K562 (cell line): ENCODE data around the gene NDUFV2. TPM values are rescaled to one million over a fixed set of nuclear protein-coding genes. Genes with fewer than 3 reads are reported as not detected.

ENCODE experiments used
- BRF2 ChIP-seq: IDR thresholded peaks from 3 replicates; pipeline ENCODE4 v1.6.1; 2011; ENCODE audit warnings: borderline replicate concordance, mild to moderate bottlenecking; ENCODE audit not compliant: insufficient read length, insufficient read depth
- CHD7 ChIP-seq: fragments of 200-600 bp; sonication (generic); IDR thresholded peaks from one replicate; pipeline ENCODE4 v1.6.1; 2012; ENCODE audit warnings: mild to moderate bottlenecking, low read depth, low read length, inconsistent platforms
- FOXM1 ChIP-seq, 2 experiments: fragments of 450-650 bp in 1 of 2; sonication (generic) in 1 of 2; formaldehyde crosslinking in 1 of 2; IDR thresholded peaks; 2 replicates each; pipeline versions ENCODE4 v1.6.1 to v1.9.0; 2017 to 2022; ENCODE audit warnings: low read depth in 2 of 2, mild to moderate bottlenecking in 2 of 2, missing genetic modification reagents in 1 of 2, moderate library complexity in 1 of 2
- HMG20B ChIP-seq: fragments of 250-450 bp; sonication (Bioruptor Pico); IDR thresholded peaks from 2 replicates; pipeline ENCODE4 v1.5.0; 2021; ENCODE audit warnings: mild to moderate bottlenecking
- MXD1 ChIP-seq: fragments of 250-450 bp; sonication (Bioruptor Pico); IDR thresholded peaks from 2 replicates; pipeline ENCODE4 v1.8.0; 2021; ENCODE audit warnings: borderline replicate concordance, mild to moderate bottlenecking, moderate library complexity; ENCODE audit not compliant: poor library complexity, severe bottlenecking
- PTBP1 ChIP-seq: fragments of 200-400 bp; formaldehyde crosslinking; IDR thresholded peaks from 2 replicates; pipeline ENCODE4 v1.6.1; 2017; ENCODE audit warnings: low read depth, low read length
- SIRT6 ChIP-seq: IDR thresholded peaks from one replicate; pipeline ENCODE4 v1.6.1; 2012; ENCODE audit warnings: low read depth, mild to moderate bottlenecking, control low read depth, inconsistent platforms, low read length, moderate library complexity
- SMARCA5 ChIP-seq: fragments of 450-650 bp; IDR thresholded peaks from 2 replicates; pipeline ENCODE4 v1.6.1; 2016
- SMARCB1 ChIP-seq: IDR thresholded peaks from 2 replicates; pipeline ENCODE4 v1.6.1; 2011; ENCODE audit warnings: improper control_type of control experiment, low read depth; ENCODE audit not compliant: insufficient read length
- SREBF1 ChIP-seq: fragments of 150-350 bp; IDR thresholded peaks from 2 replicates; pipeline ENCODE4 v1.6.1; 2014; ENCODE audit warnings: antibody characterized with exemption, low read depth, low read length, borderline replicate concordance
- STAT5A ChIP-seq: IDR thresholded peaks from 2 replicates; pipeline ENCODE4 v1.6.1; 2012; ENCODE audit warnings: low read length, inconsistent platforms, borderline replicate concordance
- ZNF124 ChIP-seq: sonication (generic); formaldehyde crosslinking; IDR thresholded peaks from 2 replicates; pipeline ENCODE4 v1.8.1; 2022; ENCODE audit warnings: missing genetic modification reagents
- ZNF184 ChIP-seq: sonication (generic); formaldehyde crosslinking; IDR thresholded peaks from 2 replicates; pipeline ENCODE4 v1.5.0; 2020; ENCODE audit warnings: missing genetic modification reagents
- ZNF655 ChIP-seq: fragments of 250-450 bp; sonication (Bioruptor Pico); IDR thresholded peaks from 2 replicates; pipeline ENCODE4 v1.5.0; 2021
- polyA plus RNA-seq, 8 experiments: library from polyadenylated mRNA; depleted of rRNA in 4 of 8; stranded (reverse) in 5 of 8; unstranded in 3 of 8; fragments of >200 nt; fragmentation: Nextera tagmentation in 2 of 8; fragmentation: Illumina TruSeq in 1 of 8; extraction: Ambion mirVana in 2 of 8; extraction: Trizol in 1 of 8; gene quantifications; 2 replicates each; pipeline versions ENCODE4 v1.2.1 to v1.2.3, GENCODE V29; 2011 to 2014; ENCODE audit warnings: inconsistent platforms in 1 of 8, missing spikeins in 1 of 8
- total RNA-seq, 7 experiments: library from RNA; depleted of rRNA in 6 of 7; stranded (reverse); fragments of >200 nt in 6 of 7; fragmentation: Illumina TruSeq in 2 of 7; extraction: Trizol in 2 of 7; gene quantifications; 2 replicates each; pipeline versions ENCODE4 v1.2.1 to v1.2.3, GENCODE V29; 2011 to 2021; ENCODE audit warnings: low replicate concordance in 1 of 7

Gene NDUFV2
- total and polyA plus RNA-seq, 9 of the 15 experiments (the other 6 are each of a cell fraction or from before 2014, with no cell fraction given) = 213 to 550 (median 384) TPM

- TF ChIP-seq ZNF655 (CRISPR knock-in tag) = no peak
- no peak for TF ChIP-seq SMARCA5
- no peak for TF ChIP-seq SREBF1
- TF ChIP-seq BRF2 = no peak
- no peak for TF ChIP-seq HMG20B (CRISPR knock-in tag)
- no peak for TF ChIP-seq ZNF124 (CRISPR knock-in tag)
- no peak for TF ChIP-seq FOXM1 (IDR thresholded peaks at IDR 0.05; ENCODE audit: low read depth)
- TF ChIP-seq FOXM1 (CRISPR knock-in tag; IDR thresholded peaks at IDR 0.05; ENCODE audit: low read depth) = no peak
- TF ChIP-seq PTBP1 = no peak
- no peak for TF ChIP-seq MXD1 (CRISPR knock-in tag)
- TF ChIP-seq CHD7 = no peak
- TF ChIP-seq ZNF184 = no peak
- no peak for TF ChIP-seq STAT5A
- TF ChIP-seq SMARCB1 = no peak
- no peak for TF ChIP-seq SIRT6
Observed at GRCh38 chr18:9172506-9173127, 70.1 kb downstream of the NDUFV2 start (continued).
